Measurements from ENCODE around the gene KLHL18.
A peak's percentile ranks its signal among the peaks of the same experiment; 100 is the strongest.
"Not testable (repeated sequence)": the region's sequence is repeated elsewhere in the genome, so short reads cannot be mapped to it uniquely, and the experiment has no call there.

The KLHL18 gene

GRCh38 chr3:47309231-47309630, 26.5 kb downstream of the KLHL18 start:
- not testable (repeated sequence) for FAIRE-seq

GRCh38 chr3:47310391-47310790, 27.6 kb downstream of the KLHL18 start:
- no peak for DNase-seq (ENCODE audit: insufficient read length, low spot score)
- FAIRE-seq: no peak

More at GRCh38 chr3:47309231-47309630, 26.5 kb downstream of the KLHL18 start:
- not testable (repeated sequence) for DNase-seq (ENCODE audit: insufficient read length, low spot score)

- DNase-seq (ENCODE audit: insufficient read length, low spot score) (no peak), FAIRE-seq (no peak)
Measured at GRCh38 chr3:47313341-47314055, 30.8 kb downstream of the KLHL18 start.

GRCh38 chr3:47314056-47314764, 31.5 kb downstream of the KLHL18 start:
- FAIRE-seq (no peak), DNase-seq (ENCODE audit: insufficient read length, low spot score) (no peak)

GRCh38 chr3:47315069-47315647, 32.4 kb downstream of the KLHL18 start:
- no peak for FAIRE-seq
- no peak for DNase-seq (ENCODE audit: insufficient read length, low spot score)

GRCh38 chr3:47316151-47316550, 33.4 kb downstream of the KLHL18 start:
- FAIRE-seq; DNase-seq (ENCODE audit: insufficient read length, low spot score): not testable (repeated sequence)

GRCh38 chr3:47318916-47319315, 36.2 kb downstream of the KLHL18 start:
- FAIRE-seq (no peak), DNase-seq (ENCODE audit: insufficient read length, low spot score) (no peak)

- no peak for DNase-seq (ENCODE audit: insufficient read length, low spot score)
- FAIRE-seq: no peak
Measured at GRCh38 chr3:47319956-47320355, 37.2 kb downstream of the KLHL18 start.

- no peak for FAIRE-seq
Measured at GRCh38 chr3:47323431-47324277, 40.9 kb downstream of the KLHL18 start.

GRCh38 chr3:47324278-47324865, 41.6 kb downstream of the KLHL18 start:
- DNase-seq (ENCODE audit: insufficient read length, low spot score) (peak; percentile 79), FAIRE-seq (no peak)

More at GRCh38 chr3:47323431-47324277, 40.9 kb downstream of the KLHL18 start:
- DNase-seq (ENCODE audit: insufficient read length, low spot score): no peak

- FAIRE-seq (no peak), DNase-seq (ENCODE audit: insufficient read length, low spot score) (no peak)
Measured at GRCh38 chr3:47333907-47334306, 51.2 kb downstream of the KLHL18 start.

GRCh38 chr3:47337656-47338055, 54.9 kb downstream of the KLHL18 start:
- DNase-seq (ENCODE audit: insufficient read length, low spot score) (no peak), FAIRE-seq (no peak)

- DNase-seq (ENCODE audit: insufficient read length, low spot score) (no peak), FAIRE-seq (no peak)
Measured at GRCh38 chr3:47339951-47340350, 57.2 kb downstream of the KLHL18 start.

GRCh38 chr3:47340866-47341265, 58.1 kb downstream of the KLHL18 start:
- FAIRE-seq (no peak), DNase-seq (ENCODE audit: insufficient read length, low spot score) (no peak)

GRCh38 chr3:47342151-47342550, 59.4 kb downstream of the KLHL18 start:
- no peak for DNase-seq (ENCODE audit: insufficient read length, low spot score)
- no peak for FAIRE-seq

GRCh38 chr3:47342812-47343211, 60.1 kb downstream of the KLHL18 start:
- DNase-seq (ENCODE audit: insufficient read length, low spot score) (no peak), FAIRE-seq (no peak)

- DNase-seq (ENCODE audit: insufficient read length, low spot score): no peak
- no peak for FAIRE-seq
Measured at GRCh38 chr3:47343471-47343971, 60.8 kb downstream of the KLHL18 start.

GRCh38 chr3:47344971-47345370, 62.2 kb downstream of the KLHL18 start:
- DNase-seq (ENCODE audit: insufficient read length, low spot score) (no peak), FAIRE-seq (no peak)

- FAIRE-seq (no peak), DNase-seq (ENCODE audit: insufficient read length, low spot score) (no peak)
Measured at GRCh38 chr3:47347217-47347801, 64.6 kb downstream of the KLHL18 start.

All from HTR-8/SVneo (cell line).